ENCODE data around the gene TLR9. TPM values are rescaled to one million over a fixed set of nuclear protein-coding genes. Genes with fewer than 3 reads are reported as not detected.
A peak's percentile ranks its signal among the peaks of the same experiment; 100 is the strongest.

The TLR9 gene
- total and polyA plus RNA-seq, 9 of the 15 experiments (the other 6 are each of a cell fraction or from before 2014, with no cell fraction given): not detected

DNA sequence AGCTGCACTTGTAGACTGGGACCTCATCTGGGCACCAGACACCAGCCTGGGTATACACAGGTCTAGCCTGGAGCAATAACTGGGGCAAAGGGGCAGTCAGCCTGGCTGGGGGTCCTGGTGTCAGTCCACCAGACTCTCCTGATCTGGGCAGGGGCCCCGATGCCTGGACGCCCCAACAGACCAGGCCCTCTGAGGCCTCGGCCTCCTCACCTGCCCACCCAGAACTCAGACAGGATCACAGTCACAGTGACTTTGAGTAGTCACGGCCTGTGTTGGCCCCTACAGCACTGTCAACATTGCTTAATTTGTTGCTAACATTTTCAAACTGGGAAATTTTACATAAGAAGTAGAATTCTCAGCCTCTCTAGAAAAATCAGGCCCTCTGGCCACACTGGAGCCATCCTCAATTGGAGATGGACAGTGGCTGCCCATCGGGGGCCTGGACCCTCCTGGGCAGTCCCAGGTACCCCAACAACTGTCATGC, 7.7 kb upstream of the TLR9 start (continued):
- TF ChIP-seq, protein P1, sequence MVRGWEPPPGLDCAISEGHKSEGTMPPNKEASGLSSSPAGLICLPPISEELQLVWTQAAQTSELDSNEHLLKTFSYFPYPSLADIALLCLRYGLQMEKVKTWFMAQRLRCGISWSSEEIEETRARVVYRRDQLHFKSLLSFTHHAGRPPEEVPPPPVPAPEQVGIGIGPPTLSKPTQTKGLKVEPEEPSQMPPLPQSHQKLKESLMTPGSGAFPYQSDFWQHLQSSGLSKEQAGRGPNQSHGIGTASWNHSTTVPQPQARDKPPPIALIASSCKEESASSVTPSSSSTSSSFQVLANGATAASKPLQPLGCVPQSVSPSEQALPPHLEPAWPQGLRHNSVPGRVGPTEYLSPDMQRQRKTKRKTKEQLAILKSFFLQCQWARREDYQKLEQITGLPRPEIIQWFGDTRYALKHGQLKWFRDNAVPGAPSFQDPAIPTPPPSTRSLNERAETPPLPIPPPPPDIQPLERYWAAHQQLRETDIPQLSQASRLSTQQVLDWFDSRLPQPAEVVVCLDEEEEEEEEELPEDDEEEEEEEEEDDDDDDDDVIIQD (CRISPR knock-in tag; IDR thresholded peaks at IDR 0.05): no peak
- TF ChIP-seq, protein P2, sequence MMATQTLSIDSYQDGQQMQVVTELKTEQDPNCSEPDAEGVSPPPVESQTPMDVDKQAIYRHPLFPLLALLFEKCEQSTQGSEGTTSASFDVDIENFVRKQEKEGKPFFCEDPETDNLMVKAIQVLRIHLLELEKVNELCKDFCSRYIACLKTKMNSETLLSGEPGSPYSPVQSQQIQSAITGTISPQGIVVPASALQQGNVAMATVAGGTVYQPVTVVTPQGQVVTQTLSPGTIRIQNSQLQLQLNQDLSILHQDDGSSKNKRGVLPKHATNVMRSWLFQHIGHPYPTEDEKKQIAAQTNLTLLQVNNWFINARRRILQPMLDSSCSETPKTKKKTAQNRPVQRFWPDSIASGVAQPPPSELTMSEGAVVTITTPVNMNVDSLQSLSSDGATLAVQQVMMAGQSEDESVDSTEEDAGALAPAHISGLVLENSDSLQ (IDR thresholded peaks at IDR 0.05): no peak
- TF ChIP-seq NR1H2 (CRISPR knock-in tag; IDR thresholded peaks at IDR 0.05) (no peak), JUNB (CRISPR knock-in tag; conservative IDR thresholded peaks at IDR 0.05) (no peak), NRF1 (conservative IDR thresholded peaks at IDR 0.05 in 1 of 2, IDR thresholded peaks at IDR 0.05 in 1 of 2) (no peak)

DNA sequence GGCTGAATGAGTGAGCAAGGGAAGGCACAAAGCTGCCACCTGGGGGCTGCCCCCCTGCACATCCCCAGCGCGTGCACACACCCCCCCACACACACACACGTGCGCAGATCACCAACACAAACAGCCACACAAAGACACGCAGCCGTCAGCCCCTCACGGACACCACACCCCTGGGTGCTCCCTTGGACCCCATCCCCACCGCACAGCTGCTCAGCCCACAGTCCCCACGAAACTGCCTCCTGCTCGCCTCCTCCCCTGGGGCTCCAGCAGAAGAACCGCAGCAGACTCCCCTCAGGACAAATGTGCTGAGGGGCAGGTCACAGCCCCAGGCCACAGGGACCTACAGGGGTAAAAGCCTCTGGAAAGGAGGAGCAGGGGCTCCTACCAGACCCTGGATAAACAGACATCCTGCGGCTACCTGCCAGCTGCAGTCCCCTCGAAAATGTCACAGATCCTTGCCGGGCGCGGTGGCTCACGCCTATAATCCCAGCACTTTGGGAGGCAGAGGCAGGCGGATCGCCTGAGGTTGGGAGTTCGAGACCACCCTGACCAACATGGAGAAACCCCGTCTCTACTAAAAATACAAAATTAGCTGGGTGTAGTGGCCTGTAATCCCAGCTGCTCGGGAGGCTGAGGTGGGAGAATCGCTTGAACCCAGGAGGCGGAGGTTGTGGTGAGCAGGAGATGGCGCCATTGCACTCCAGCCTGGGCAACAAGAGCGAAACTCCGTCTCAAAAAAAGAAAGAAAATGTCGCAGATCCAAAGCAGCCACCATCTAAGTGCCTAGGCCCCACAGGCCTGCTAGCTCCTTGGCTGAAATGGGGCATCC, 7.0 kb upstream of the TLR9 start:
- ChIA-PET CTCF (ENCODE audit: low intra/inter-chr PET ratio) (interaction anchor here (1.0 to 3.2 kb wide), 5 partner anchors 46 to 153 kb away, joined by 3 to 18 read pairs (median 7); partner anchors contain the start of gene WDR82), POLR2A (interaction anchor here (0.8 to 1.0 kb wide), 3 partner anchors 8 to 256 kb away, joined by 3 to 7 read pairs (median 3); no protein-coding TSS in a partner anchor)
- Histone ChIP-seq H2AFZ (ENCODE audit: low read depth, low read length) (no peak overlapping the region), H3K9me1 (ENCODE audit: control insufficient read depth, insufficient read depth, low read length) (no peaks in the 10 kb centered on the region), H3K4me1 (replicated peaks in 1 of 2; ENCODE audit: control insufficient read depth in 2 of 2, insufficient read depth in 2 of 2, low read length in 2 of 2) (peaks cover 9 to 53% of the 10 kb centered on the region in 2 experiments; a peak in 4 of 5 replicates), H3K27me3 (ENCODE audit: control insufficient read depth in 2 of 2, insufficient read depth in 2 of 2, low read length in 2 of 2) (no peaks in the 10 kb centered on the region), H3K27ac (ENCODE audit: extremely low read depth, low read depth, low read length) (no peak overlapping the region), H3K9ac (ENCODE audit: insufficient read depth in 1 of 2, low read depth in 2 of 2, low read length in 2 of 2) (peak overlapping the region in 1 of 2 experiments; percentile 71; a peak in 1 of 4 replicates), H4K20me1 (replicated peaks; ENCODE audit: control insufficient read depth, insufficient read depth, low read length) (no peaks in the 10 kb centered on the region; the same call in 1 of the 2 replicates), H3K4me3 (no peak overlapping the region), H3K79me2 (ENCODE audit: control insufficient read depth, insufficient read depth, low read length) (peaks cover 19% of the 10 kb centered on the region), H3K4me2 (ENCODE audit: insufficient read depth, low read length) (no peak overlapping the region), H3K36me3 (ENCODE audit: control insufficient read depth, insufficient read depth, low read length) (peaks cover 34% of the 10 kb centered on the region; the same call in 2 of the 3 replicates), H3K9me3 (replicated peaks; ENCODE audit: control insufficient read depth, insufficient read depth, low read depth, low read length) (no peaks in the 10 kb centered on the region)
- in situ Hi-C loops (cut with MboI): no loop called here
- 73% methylated on average over 12 of the region's 28 CpGs for WGBS (ENCODE audit: insufficient coverage, low coverage, missing lambda C conversion rate)
- no peak for DNase-seq (ENCODE audit: extremely low read depth in 1 of 4, low spot score in 3 of 4)
- intact Hi-C loops (cut with micrococcal nuclease): loop anchor here (5.0 kb wide), 1 partner anchor 105 kb away; no protein-coding TSS in a partner anchor
- no TSS peak for BruUV-seq (replicated peaks)
- FAIRE-seq: no peak
- no peak for ATAC-seq
- TF ChIP-seq TEAD2 (tag; IDR thresholded peaks at IDR 0.05) (no peak), CBX2 (IDR thresholded peaks at IDR 0.05; ENCODE audit: insufficient read depth, low read length, poor library complexity, severe bottlenecking) (no peak), ZKSCAN1 (IDR thresholded peaks at IDR 0.05; ENCODE audit: low read depth, low read length) (no peak), RBM15 (IDR thresholded peaks at IDR 0.05; ENCODE audit: insufficient read depth, low read length) (no peak), RAD21 (CRISPR knock-in tag; conservative IDR thresholded peaks at IDR 0.05 in 1 of 2, IDR thresholded peaks at IDR 0.05 in 1 of 2) (peak in 1 of 2 experiments; percentile 45; a peak in 2 of 4 replicates), MAFF (IDR thresholded peaks at IDR 0.05; ENCODE audit: low read length) (no peak)
- TF ChIP-seq, protein P3, sequence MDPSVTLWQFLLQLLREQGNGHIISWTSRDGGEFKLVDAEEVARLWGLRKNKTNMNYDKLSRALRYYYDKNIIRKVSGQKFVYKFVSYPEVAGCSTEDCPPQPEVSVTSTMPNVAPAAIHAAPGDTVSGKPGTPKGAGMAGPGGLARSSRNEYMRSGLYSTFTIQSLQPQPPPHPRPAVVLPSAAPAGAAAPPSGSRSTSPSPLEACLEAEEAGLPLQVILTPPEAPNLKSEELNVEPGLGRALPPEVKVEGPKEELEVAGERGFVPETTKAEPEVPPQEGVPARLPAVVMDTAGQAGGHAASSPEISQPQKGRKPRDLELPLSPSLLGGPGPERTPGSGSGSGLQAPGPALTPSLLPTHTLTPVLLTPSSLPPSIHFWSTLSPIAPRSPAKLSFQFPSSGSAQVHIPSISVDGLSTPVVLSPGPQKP (CRISPR knock-in tag; IDR thresholded peaks at IDR 0.05): no peak

Data from K562 (cell line).